Coronary artery (tissue), 2 donors: ENCODE results near the gene GPATCH2L.

ENCODE experiments used
- DNase-seq: peaks from one replicate; pipeline ENCODE4 v3.0.0-alpha.2; 2017; ENCODE audit warnings: low spot score
- H3K27ac ChIP-seq, 2 donors: fragments of 200-600 bp; sonication (generic); one replicate each; pipeline ENCODE4 v1.5.1; 2016 to 2019
- H3K4me3 ChIP-seq: fragments of 200-600 bp; sonication (generic); 2 replicates; pipeline ENCODE4 v1.5.1; 2016; ENCODE audit warnings: mild to moderate bottlenecking, moderate library complexity
- TF ChIP-seq, protein P1 (sequence below): fragments of 200-600 bp; sonication (generic); IDR thresholded peaks from one replicate; pipeline ENCODE4 v1.5.1; 2019; ENCODE audit warnings: antibody characterized with exemption

The GPATCH2L gene

DNA sequence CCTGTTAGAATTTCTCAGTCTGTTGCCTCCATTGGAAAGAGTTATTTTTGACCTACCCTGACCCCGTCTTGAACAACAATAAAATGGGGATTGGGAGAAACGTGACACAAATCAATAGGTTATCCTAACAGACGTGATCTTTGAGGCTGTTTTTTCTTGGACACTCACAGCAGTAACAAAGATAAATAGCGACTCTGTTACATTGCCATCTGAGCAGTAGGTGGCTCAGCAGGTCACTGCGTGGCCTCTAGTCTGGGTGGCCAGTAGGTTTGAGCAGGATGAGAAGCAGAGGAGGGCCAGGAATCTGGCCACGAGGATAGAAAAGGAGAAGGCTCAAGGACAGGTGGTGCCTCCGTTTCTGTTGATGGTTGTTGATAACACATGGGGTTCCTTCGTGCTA, 101.4 kb downstream of the GPATCH2L start:
- no peak overlapping the region for H3K4me3 ChIP-seq
- DNase-seq: no peak
- TF ChIP-seq, protein P1, sequence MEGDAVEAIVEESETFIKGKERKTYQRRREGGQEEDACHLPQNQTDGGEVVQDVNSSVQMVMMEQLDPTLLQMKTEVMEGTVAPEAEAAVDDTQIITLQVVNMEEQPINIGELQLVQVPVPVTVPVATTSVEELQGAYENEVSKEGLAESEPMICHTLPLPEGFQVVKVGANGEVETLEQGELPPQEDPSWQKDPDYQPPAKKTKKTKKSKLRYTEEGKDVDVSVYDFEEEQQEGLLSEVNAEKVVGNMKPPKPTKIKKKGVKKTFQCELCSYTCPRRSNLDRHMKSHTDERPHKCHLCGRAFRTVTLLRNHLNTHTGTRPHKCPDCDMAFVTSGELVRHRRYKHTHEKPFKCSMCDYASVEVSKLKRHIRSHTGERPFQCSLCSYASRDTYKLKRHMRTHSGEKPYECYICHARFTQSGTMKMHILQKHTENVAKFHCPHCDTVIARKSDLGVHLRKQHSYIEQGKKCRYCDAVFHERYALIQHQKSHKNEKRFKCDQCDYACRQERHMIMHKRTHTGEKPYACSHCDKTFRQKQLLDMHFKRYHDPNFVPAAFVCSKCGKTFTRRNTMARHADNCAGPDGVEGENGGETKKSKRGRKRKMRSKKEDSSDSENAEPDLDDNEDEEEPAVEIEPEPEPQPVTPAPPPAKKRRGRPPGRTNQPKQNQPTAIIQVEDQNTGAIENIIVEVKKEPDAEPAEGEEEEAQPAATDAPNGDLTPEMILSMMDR: no peak
- no peak overlapping the region for H3K27ac ChIP-seq

GRCh38 chr14:76256545-76256944, 104.8 kb downstream of the GPATCH2L start:
- no peak for DNase-seq
- Histone ChIP-seq H3K4me3 (no peak overlapping the region), H3K27ac (no peak overlapping the region)
- TF ChIP-seq, protein P1: no peak

DNA sequence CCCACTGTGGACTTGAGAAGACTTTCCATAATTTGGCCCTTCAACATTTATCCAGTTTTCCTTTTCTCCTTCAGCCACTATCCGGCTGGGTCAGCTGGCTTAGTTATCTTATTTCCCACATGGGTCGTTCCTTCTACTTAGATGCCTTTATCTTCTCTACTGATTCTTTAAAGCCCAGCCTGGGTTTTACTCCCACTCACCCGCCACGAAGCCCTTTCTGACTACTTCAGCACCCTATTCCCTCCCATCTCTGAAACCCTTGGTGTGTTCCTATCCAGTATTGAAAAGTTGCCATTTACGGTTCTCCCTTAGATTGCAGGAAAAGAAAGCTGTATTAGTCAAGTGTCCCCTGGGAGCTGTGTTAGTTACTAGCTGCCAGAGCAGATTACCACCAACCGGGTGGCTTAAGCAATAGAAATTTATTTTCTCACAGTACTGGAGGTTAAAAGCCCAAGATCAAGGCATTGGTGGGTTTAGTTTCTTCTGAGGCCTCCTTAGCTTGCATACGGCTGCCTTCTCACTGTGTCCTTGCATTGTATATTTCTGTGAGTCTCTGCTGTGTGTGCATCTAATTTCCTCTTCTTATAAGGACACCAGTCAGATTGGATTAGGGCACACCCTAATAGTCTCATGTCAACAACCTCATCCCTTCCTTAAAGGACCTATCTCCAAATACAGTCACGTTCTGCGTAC, 105.5 kb downstream of the GPATCH2L start:
- DNase-seq: no peak
- Histone ChIP-seq H3K4me3 (peak overlapping the region; percentile 30), H3K27ac (no peak overlapping the region)
- TF ChIP-seq, protein P1: no peak

DNA sequence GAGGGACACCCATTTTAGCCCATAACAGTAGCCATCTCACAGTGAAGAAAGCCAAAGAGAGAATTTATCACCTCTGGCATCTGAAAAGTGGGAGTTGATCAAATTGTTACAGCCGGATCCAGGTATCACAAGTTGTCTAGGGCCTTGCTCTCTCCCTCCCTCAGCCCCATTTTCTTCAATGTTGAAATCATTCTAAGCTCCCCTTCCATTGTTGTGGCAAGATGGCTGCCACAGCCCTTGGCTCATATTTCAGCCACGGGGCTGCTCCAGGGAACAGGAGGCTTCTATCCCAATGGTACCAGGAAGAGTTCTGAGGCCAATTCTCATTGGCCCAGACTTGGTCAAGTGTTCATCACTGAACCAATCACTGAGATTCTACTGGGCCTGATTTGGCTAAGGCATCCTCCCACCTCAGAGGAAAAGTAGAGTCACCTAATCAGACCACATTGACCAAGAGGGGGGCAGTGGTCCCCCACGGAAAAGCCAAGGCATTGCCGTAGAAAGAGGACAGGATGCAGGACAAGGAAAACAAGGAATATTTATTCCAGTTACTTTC, 106.2 kb downstream of the GPATCH2L start:
- DNase-seq: no peak
- TF ChIP-seq, protein P1: no peak
- Histone ChIP-seq H3K27ac (no peak overlapping the region), H3K4me3 (no peak overlapping the region)

DNA sequence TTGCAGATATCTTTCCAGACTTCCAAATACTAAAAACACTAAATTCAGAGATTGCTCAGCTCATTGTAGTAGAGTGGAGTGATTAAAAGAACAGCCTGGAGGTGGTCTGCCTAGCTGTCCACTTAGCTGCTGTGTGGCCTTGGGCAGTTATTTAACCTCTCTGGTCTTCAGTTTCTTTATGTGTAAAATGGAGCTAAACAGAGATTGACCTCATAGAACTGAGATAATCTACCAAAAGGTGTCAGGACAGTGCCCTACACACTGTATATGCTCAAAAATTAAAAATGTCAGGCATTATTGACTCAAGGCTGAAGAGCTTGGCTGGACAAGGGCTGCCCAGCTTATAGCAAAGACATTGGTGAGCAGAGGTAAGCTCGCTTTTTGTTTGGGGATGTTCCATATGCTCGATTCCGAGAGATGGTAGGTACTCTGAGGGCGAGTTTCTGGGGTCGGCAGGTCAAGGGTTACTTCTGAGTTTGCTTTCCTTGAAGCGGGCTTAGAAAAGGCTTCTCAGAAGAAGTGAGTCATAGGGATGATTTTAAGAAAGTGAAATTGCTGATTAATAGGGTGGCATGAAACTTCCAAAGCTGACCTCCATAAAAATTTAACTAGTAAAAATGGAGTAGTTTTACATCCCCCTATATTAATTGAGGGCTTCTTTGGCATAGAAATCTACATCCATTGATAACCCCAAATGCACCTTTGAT, 107.5 kb downstream of the GPATCH2L start:
- H3K27ac ChIP-seq: no peak overlapping the region
- no peak overlapping the region for H3K4me3 ChIP-seq
- TF ChIP-seq, protein P1: no peak
- DNase-seq: no peak

DNA sequence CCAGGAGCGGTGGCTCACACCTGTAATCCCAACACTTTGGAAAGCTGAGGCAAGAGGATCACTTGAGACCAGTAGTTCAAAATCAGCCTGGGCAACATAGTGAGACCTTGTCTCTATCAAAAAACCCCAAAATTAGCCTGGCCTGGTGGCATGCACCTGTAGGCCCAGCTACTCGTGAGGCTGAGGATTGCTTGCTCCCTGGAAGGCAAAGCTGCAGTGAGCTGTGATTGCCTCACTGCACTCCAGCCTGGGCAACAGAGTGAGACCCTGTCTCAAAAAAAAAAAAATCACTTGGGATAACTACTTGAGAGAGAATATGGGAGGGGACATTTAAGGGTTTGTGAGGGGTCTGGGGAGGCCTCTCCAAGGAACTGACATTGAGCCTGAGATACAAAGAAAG, 109.0 kb downstream of the GPATCH2L start:
- H3K4me3 ChIP-seq: no peak overlapping the region
- no peak for DNase-seq
- TF ChIP-seq, protein P1: no peak

GRCh38 chr14:76261371-76261811, 109.7 kb downstream of the GPATCH2L start:
- TF ChIP-seq, protein P1: no peak
- DNase-seq: no peak

More for the DNA sequence above, 109.0 kb downstream of the GPATCH2L start:
- no peak overlapping the region for H3K27ac ChIP-seq

More at GRCh38 chr14:76261371-76261811, 109.7 kb downstream of the GPATCH2L start:
- no peak overlapping the region for H3K4me3 ChIP-seq
- no peak overlapping the region for H3K27ac ChIP-seq
